WTC11 (cell line): ENCODE measurements around the gene ATAD3C.
"Not testable (repeated sequence)": the region's sequence is repeated elsewhere in the genome, so short reads cannot be mapped to it uniquely, and the experiment has no call there.

Source experiments
- ATF2 ChIP-seq: sonication (generic); formaldehyde crosslinking; IDR thresholded peaks from 2 replicates; pipeline ENCODE4 v1.8.1; 2022; ENCODE audit warnings: low read depth, missing genetic modification reagents, borderline replicate concordance
- ATF3 ChIP-seq: sonication (generic); formaldehyde crosslinking; conservative IDR thresholded peaks from 2 replicates; pipeline ENCODE4 v1.8.1; 2022; ENCODE audit warnings: mild to moderate bottlenecking, missing genetic modification reagents
- CTCF ChIP-seq: fragments of 200-600 bp; IDR thresholded peaks from 2 replicates; pipeline ENCODE4 v1.8.0; 2022; ENCODE audit warnings: antibody characterized with exemption
- FOXJ3 ChIP-seq: sonication (generic); formaldehyde crosslinking; IDR thresholded peaks from 2 replicates; pipeline ENCODE4 v1.9.0; 2021; ENCODE audit warnings: missing genetic modification reagents, mild to moderate bottlenecking, borderline replicate concordance
- FOXP4 ChIP-seq: sonication (generic); formaldehyde crosslinking; IDR thresholded peaks from 2 replicates; pipeline ENCODE4 v1.8.0; 2022; ENCODE audit warnings: mild to moderate bottlenecking, missing genetic modification reagents
- IRF2 ChIP-seq: sonication (generic); formaldehyde crosslinking; IDR thresholded peaks from 2 replicates; pipeline ENCODE4 v1.8.0; 2022; ENCODE audit warnings: low read depth, missing genetic modification reagents, borderline replicate concordance
- MAX ChIP-seq: sonication (generic); formaldehyde crosslinking; IDR thresholded peaks from 2 replicates; pipeline ENCODE4 v1.8.0; 2022; ENCODE audit warnings: mild to moderate bottlenecking, missing genetic modification reagents
- PRRX2 ChIP-seq: fragments of 250-450 bp; sonication (Bioruptor Pico); IDR thresholded peaks from 2 replicates; pipeline ENCODE4 v1.8.0; 2021; ENCODE audit warnings: mild to moderate bottlenecking
- RELA ChIP-seq: sonication (generic); formaldehyde crosslinking; IDR thresholded peaks from 2 replicates; pipeline ENCODE4 v1.8.1; 2022; ENCODE audit warnings: missing genetic modification reagents, mild to moderate bottlenecking, borderline replicate concordance
- TP53 ChIP-seq: sonication (generic); formaldehyde crosslinking; IDR thresholded peaks from 2 replicates; pipeline ENCODE4 v1.8.1; 2023; ENCODE audit warnings: mild to moderate bottlenecking, missing genetic modification reagents
- ZBTB43 ChIP-seq: sonication (generic); formaldehyde crosslinking; IDR thresholded peaks from 2 replicates; pipeline ENCODE4 v1.8.1; 2023; ENCODE audit warnings: mild to moderate bottlenecking, missing genetic modification reagents
- ZNF232 ChIP-seq: sonication (generic); formaldehyde crosslinking; IDR thresholded peaks from 2 replicates; pipeline ENCODE4 v1.8.0; 2022; ENCODE audit warnings: mild to moderate bottlenecking, missing genetic modification reagents
- ZSCAN18 ChIP-seq: fragments of 250-450 bp; sonication (Bioruptor Pico); IDR thresholded peaks from 2 replicates; pipeline ENCODE4 v2.1.2; 2022; ENCODE audit warnings: mild to moderate bottlenecking, moderate library complexity

GRCh38 chr1:1505801-1506200, 56.3 kb downstream of the ATAD3C start:
- TF ChIP-seq FOXP4 (CRISPR knock-in tag); CTCF; ZSCAN18 (CRISPR knock-in tag); PRRX2 (CRISPR knock-in tag); RELA; ATF2 (CRISPR knock-in tag); FOXJ3 (CRISPR knock-in tag); IRF2; ZBTB43; MAX (CRISPR knock-in tag); ATF3 (CRISPR knock-in tag); TP53 (CRISPR knock-in tag); ZNF232 (CRISPR knock-in tag): not testable (repeated sequence)
